Body of pancreas (tissue), 4 donors: ENCODE results near the gene TSPAN18.

Source experiments
- POLR2A ChIP-seq, 3 donors: fragments of 450-650 bp; IDR thresholded peaks; one replicate each; pipeline ENCODE4 v1.6.1; 2016; ENCODE audit warnings: antibody characterized with exemption in 3 of 3, mild to moderate bottlenecking in 2 of 3
- TF ChIP-seq, protein P1 (sequence below), 7 experiments: fragments of 450-650 bp in 4 of 7; fragments of 200-600 bp in 3 of 7; sonication (generic) in 3 of 7; IDR thresholded peaks; one replicate each; pipeline ENCODE4 v1.5.1; 2016 to 2019; ENCODE audit warnings: antibody characterized with exemption in 7 of 7

DNA sequence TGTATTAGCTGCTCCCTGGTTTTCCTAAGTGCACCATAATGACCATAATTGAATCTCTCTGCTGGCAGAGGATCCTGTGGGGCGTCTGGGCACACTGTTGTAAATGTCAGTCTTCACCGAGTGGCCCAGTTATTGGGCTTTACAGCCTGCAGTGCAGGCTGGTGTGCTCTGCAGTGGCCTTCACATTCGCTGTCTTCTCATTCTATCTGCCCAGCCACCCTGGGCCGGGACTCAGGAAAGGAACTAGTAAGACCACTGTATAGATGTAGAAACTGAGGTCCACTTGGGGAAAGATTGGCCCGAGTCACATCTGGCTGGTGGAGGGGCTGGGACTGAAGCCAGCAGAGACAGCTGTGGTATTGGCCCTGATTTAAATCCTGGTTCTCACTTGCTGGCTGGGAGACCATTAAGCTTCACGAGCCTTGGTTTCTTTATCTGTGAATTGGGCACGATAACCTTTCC, 49.3 kb downstream of the TSPAN18 start:
- TF ChIP-seq, protein P1, sequence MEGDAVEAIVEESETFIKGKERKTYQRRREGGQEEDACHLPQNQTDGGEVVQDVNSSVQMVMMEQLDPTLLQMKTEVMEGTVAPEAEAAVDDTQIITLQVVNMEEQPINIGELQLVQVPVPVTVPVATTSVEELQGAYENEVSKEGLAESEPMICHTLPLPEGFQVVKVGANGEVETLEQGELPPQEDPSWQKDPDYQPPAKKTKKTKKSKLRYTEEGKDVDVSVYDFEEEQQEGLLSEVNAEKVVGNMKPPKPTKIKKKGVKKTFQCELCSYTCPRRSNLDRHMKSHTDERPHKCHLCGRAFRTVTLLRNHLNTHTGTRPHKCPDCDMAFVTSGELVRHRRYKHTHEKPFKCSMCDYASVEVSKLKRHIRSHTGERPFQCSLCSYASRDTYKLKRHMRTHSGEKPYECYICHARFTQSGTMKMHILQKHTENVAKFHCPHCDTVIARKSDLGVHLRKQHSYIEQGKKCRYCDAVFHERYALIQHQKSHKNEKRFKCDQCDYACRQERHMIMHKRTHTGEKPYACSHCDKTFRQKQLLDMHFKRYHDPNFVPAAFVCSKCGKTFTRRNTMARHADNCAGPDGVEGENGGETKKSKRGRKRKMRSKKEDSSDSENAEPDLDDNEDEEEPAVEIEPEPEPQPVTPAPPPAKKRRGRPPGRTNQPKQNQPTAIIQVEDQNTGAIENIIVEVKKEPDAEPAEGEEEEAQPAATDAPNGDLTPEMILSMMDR (IDR thresholded peaks at IDR 0.05), result no peak
- no peak for TF ChIP-seq POLR2A (IDR thresholded peaks at IDR 0.05)
